Endothelial cell of hepatic sinusoid (primary cell): Measurements from ENCODE around the gene SLC25A15.
"Not testable (repeated sequence)": the region's sequence is repeated elsewhere in the genome, so short reads cannot be mapped to it uniquely, and the experiment has no call there.

Source experiments
- in situ Hi-C: cut with HindIII; loops from 2 replicates; pipeline ENCODE4 v1.10.0; 2017; ENCODE audit warnings: low sequenced_read_pairs

Gene SLC25A15

DNA sequence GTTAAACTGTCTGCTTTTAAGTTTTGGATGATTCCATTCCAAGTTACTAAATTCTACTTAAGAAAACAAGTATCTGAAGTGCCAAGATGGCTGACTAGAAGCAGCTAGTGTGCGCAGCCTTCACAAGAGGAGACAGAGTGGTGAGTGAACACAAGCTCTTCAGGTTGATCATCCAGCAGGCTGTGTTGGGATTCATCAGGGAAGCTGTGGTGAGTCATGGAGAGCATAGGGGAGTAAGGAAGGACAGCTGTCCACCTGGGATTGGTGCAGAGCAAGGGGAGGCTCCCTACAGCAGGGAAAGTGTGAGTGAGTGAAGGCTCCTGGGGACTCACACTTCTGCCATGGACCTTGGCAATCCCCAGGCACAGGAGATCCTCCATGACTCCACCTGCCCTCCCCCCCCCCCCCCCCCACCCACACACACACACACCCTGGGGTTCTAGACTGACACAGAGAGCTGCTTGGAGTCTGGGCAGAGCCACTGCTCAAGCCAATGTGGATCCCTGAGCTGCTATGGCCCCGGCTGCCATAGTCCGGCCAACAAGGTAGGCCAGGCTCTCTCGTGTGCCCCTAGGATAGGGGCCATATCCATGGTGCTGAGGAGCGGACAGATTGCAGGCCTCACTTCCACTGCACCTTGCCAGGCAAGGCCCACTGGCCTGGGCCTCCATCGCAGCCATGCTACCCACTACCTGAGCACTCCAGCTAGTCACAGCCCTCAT lies 23.5 kb downstream of the SLC25A15 start:
- in situ Hi-C loops, result no loop called here

DNA sequence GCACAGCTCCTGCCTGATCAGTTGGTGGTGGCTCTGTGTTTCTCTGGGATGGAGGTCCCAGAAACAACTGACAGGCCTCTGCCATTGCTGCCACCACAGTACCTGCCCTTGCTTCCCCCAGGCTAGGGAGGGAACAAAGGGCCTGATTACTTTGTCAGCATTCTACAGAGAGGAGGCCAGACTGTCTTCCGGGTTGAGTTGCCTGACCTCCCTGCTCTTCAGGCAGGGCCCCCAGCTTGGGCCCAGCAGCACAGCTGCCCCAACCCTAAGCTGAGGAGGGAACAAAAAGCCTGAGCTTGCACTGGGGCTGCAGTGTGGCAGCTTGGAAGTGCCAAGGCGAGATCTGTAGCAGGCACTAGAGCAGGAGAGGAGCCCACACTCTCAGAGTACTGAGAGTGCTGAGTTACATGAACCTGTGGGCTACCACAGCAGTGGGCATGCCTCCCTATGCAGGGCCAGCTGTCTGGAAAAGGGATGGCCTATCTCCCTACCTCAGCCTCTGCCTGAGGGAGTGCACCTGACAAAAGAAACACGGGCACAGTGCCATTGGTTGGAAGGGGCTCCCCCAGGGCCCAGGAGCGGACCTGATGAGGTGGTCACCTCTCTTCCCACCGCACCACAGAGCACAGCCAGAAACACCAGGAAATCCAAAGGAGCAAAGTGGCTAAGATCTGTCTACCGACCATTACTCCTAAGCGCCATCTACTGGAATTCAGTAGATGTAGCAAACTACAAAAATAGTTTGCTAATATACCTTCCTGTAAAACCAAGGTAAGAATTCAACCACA lies 24.4 kb downstream of the SLC25A15 start:
- in situ Hi-C loops, result no loop called here

DNA sequence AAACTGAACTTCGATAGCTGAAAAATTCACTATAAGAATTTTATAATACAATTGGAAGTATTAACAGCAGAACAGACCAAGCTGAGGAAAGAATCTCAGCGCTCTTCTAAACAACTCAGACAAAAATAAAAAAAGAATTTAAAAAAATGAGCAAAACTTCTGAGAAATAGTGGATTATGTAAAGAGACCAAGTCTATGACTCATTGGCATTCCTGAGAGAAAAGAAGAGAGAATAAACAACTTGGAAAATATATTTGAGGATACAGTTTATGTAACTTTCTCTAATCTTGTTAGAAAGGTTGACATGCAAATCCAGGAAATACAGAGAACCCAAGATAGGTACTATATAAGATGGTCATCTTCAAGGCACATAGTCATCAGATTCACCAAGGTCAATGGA lies 25.4 kb downstream of the SLC25A15 start:
- in situ Hi-C loops, result no loop called here

DNA sequence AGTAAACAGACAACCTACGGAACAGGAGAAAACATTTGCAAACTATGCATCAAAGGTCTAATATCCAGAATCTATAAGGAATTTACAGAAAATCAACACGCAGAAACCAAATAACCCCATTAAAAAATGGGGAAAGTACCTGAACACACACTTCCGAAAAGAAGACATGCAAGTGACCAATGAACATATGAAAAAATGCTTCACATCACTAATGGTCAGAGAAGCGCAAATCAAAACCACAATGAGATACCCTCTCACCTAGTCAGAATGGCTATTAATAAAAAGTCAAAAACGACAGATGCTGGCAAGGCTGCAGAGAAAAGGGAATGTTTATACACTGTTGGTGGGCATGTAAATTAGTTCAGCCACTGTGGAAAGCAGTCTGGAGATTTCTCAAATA lies 29.5 kb downstream of the SLC25A15 start:
- in situ Hi-C loops, result no loop called here

DNA sequence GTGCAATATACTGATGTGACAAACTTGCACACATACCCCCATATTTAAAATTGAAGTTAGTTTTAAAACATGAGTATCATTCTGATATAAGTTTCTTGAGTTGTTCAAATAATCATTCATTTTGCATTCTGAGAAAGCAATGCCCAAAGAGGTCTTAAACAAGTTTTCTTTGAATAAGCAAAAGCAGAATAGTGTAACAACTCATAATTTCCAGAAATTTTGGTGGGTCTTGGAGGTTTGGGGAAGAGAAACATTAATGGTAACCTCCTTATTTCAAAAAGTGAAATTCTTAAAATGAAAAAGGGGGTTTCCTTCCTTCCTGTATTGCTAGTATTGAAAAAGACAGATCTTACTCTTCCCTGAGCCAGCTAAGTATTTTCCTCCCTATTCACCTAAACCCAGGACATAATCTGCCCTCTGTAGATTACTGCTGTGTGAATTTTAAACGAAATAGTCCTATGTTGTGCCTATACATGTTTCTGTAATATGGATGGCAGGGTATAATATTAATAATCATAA lies 30.4 kb downstream of the SLC25A15 start:
- in situ Hi-C loops, result no loop called here

DNA sequence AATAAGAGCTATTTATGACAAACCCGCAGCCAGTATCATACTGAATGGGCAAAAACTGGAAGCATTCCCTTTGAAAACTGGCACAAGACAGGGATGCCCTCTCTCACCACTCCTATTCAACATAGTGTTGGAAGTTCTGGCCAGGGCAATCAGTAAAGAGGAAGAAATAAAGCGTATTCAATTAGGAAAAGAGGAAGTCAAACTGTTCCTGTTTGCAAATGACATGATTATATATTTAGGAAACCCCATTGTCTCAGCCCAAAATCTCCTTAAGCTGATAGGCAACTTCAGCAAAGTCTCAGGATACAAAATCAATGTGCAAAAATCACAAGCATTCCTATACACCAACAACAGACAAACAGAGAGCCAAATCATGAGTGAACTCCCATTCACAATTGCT lies 50.3 kb downstream of the SLC25A15 start:
- in situ Hi-C loops, result not testable (repeated sequence)

DNA sequence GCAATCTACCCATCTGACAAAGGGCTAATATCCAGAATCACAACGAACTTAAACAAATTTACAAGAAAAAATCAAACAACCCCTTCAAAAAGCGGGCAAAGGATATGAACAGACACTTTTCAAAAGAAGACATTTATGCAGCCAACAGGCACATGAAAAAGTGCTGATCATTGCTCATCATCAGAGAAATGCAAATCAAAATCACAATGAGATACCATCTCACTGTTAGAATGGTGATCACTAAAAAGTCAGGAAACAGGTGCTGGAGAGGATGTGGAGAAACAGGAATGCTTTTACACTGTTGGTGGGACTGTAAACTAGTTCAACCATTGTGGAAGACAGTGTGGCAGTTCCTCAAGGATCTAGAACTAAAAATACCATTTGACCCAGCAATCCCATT lies 51.5 kb downstream of the SLC25A15 start:
- in situ Hi-C loops, result not testable (repeated sequence)
